Measurements from ENCODE around the gene HOXA6.

GRCh38 chr7:27186668-27187474 lies 39.3 kb upstream of the HOXA6 start:
- no peak for TF ChIP-seq ATF1 (CRISPR knock-in tag; IDR thresholded peaks at IDR 0.05)
- TF ChIP-seq ZBTB21 (CRISPR knock-in tag; IDR thresholded peaks at IDR 0.05; ENCODE audit: borderline replicate concordance) = no peak
- TF ChIP-seq HMGA2 (CRISPR knock-in tag; IDR thresholded peaks at IDR 0.05) = no peak
- TF ChIP-seq CTCF (IDR thresholded peaks at IDR 0.05) = no peak
- no peak for TF ChIP-seq ATF3 (CRISPR knock-in tag; conservative IDR thresholded peaks at IDR 0.05)
- TF ChIP-seq MAX (CRISPR knock-in tag; IDR thresholded peaks at IDR 0.05) = no peak
